Inferior parietal cortex (tissue), 1 donor: ENCODE results near the gene PDE4B.

Source experiments
- DNase-seq: peaks from one replicate; pipeline ENCODE4 v3.0.0-alpha.2; 2016; ENCODE audit errors: extremely low spot score

PDE4B gene

GRCh38 chr1:66239834-66240233, 447.1 kb downstream of the PDE4B start:
- no peak for DNase-seq

- DNase-seq: no peak
Measured at GRCh38 chr1:66240491-66241484, 448.1 kb downstream of the PDE4B start.

- DNase-seq: peak; percentile 93
Measured at GRCh38 chr1:66242646-66243547, 450.2 kb downstream of the PDE4B start.

GRCh38 chr1:66243548-66244130, 450.9 kb downstream of the PDE4B start:
- DNase-seq: no peak

GRCh38 chr1:66244429-66244828, 451.7 kb downstream of the PDE4B start:
- peak; percentile 74 for DNase-seq

GRCh38 chr1:66245691-66246090, 453.0 kb downstream of the PDE4B start:
- DNase-seq: no peak

GRCh38 chr1:66246351-66247269, 453.9 kb downstream of the PDE4B start:
- no peak for DNase-seq

GRCh38 chr1:66247415-66248208, 454.9 kb downstream of the PDE4B start:
- DNase-seq: no peak

GRCh38 chr1:66248257-66248656, 455.6 kb downstream of the PDE4B start:
- DNase-seq: no peak

- no peak for DNase-seq
Measured at GRCh38 chr1:66248746-66249145, 456.1 kb downstream of the PDE4B start.

- DNase-seq: no peak
Measured at GRCh38 chr1:66250075-66250474, 457.4 kb downstream of the PDE4B start.

- DNase-seq: no peak
Measured at GRCh38 chr1:66250478-66250877, 457.8 kb downstream of the PDE4B start.

- no peak for DNase-seq
Measured at GRCh38 chr1:66251546-66251945, 458.9 kb downstream of the PDE4B start.

- peak; percentile 88 for DNase-seq
Measured at GRCh38 chr1:66253330-66253921, 460.7 kb downstream of the PDE4B start.

GRCh38 chr1:66254785-66255184, 462.1 kb downstream of the PDE4B start:
- no peak for DNase-seq

GRCh38 chr1:66256629-66257572, 464.2 kb downstream of the PDE4B start:
- DNase-seq: no peak

- no peak for DNase-seq
Measured at GRCh38 chr1:66258404-66259105, 465.9 kb downstream of the PDE4B start.

- DNase-seq: no peak
Measured at GRCh38 chr1:66261364-66261763, 468.7 kb downstream of the PDE4B start.
